ENCODE data around the gene LHB.

Gene LHB

GRCh38 chr19:49016067-49016839, 638 bp downstream of the LHB start:
- H3K4me3 ChIP-seq (ENCODE audit: low read depth, low read length) = no peak overlapping the region
- DNase-seq (ENCODE audit: low read depth) = no peak
- no peak for TF ChIP-seq CTCF (IDR thresholded peaks at IDR 0.05; ENCODE audit: low read depth, low read length, missing control alignments)
- in situ Hi-C loops (cut with HindIII; ENCODE audit: low sequenced_read_pairs) = no loop called here

GRCh38 chr19:49014870-49015255, 2.0 kb downstream of the LHB start:
- H3K4me3 ChIP-seq (ENCODE audit: low read depth, low read length) = no peak overlapping the region
- no peak for TF ChIP-seq CTCF (IDR thresholded peaks at IDR 0.05; ENCODE audit: low read depth, low read length, missing control alignments)
- DNase-seq (ENCODE audit: low read depth) = no peak
- in situ Hi-C loops (cut with HindIII; ENCODE audit: low sequenced_read_pairs) = no loop called here

GRCh38 chr19:49014123-49014869, 2.6 kb downstream of the LHB start:
- no peak overlapping the region for H3K4me3 ChIP-seq (ENCODE audit: low read depth, low read length)
- no peak for TF ChIP-seq CTCF (IDR thresholded peaks at IDR 0.05; ENCODE audit: low read depth, low read length, missing control alignments)

GRCh38 chr19:49011194-49011593, 5.7 kb downstream of the LHB start:
- DNase-seq (ENCODE audit: low read depth) = no peak
- H3K4me3 ChIP-seq (ENCODE audit: low read depth, low read length) = no peak overlapping the region
- TF ChIP-seq CTCF (IDR thresholded peaks at IDR 0.05; ENCODE audit: low read depth, low read length, missing control alignments) = no peak
- in situ Hi-C loops (cut with HindIII; ENCODE audit: low sequenced_read_pairs) = no loop called here

More at GRCh38 chr19:49014123-49014869, 2.6 kb downstream of the LHB start:
- DNase-seq (ENCODE audit: low read depth) = no peak
- in situ Hi-C loops (cut with HindIII; ENCODE audit: low sequenced_read_pairs) = no loop called here

- in situ Hi-C loops (cut with HindIII; ENCODE audit: low sequenced_read_pairs) = no loop called here
- H3K4me3 ChIP-seq (ENCODE audit: low read depth, low read length) = no peak overlapping the region
- no peak for DNase-seq (ENCODE audit: low read depth)
- TF ChIP-seq CTCF (IDR thresholded peaks at IDR 0.05; ENCODE audit: low read depth, low read length, missing control alignments) = no peak
These were observed 6.4 kb downstream of the LHB start for GRCh38 chr19:49010453-49010852.

GRCh38 chr19:49009828-49010227, 7.1 kb downstream of the LHB start:
- no peak overlapping the region for H3K4me3 ChIP-seq (ENCODE audit: low read depth, low read length)
- no peak for TF ChIP-seq CTCF (IDR thresholded peaks at IDR 0.05; ENCODE audit: low read depth, low read length, missing control alignments)
- no peak for DNase-seq (ENCODE audit: low read depth)
- in situ Hi-C loops (cut with HindIII; ENCODE audit: low sequenced_read_pairs) = no loop called here

All from astrocyte of the cerebellum (primary cell).